Medulla oblongata (tissue), 1 donor: ENCODE data around the gene PDE2A.
"Not testable (repeated sequence)": the region's sequence is repeated elsewhere in the genome, so short reads cannot be mapped to it uniquely, and the experiment has no call there.

Source experiments
- DNase-seq: peaks from one replicate; pipeline ENCODE4 v3.0.0-alpha.2; 2015; ENCODE audit errors: extremely low spot score

The PDE2A gene

GRCh38 chr11:72577271-72577721 lies 96.9 kb downstream of the PDE2A start:
- DNase-seq = no peak

- DNase-seq = no peak
These were observed 97.6 kb downstream of the PDE2A start for GRCh38 chr11:72576661-72577060.

GRCh38 chr11:72576243-72576595 lies 98.0 kb downstream of the PDE2A start:
- DNase-seq = no peak

- DNase-seq = no peak
These were observed 98.5 kb downstream of the PDE2A start for GRCh38 chr11:72575533-72576242.

- no peak for DNase-seq
These were observed 99.4 kb downstream of the PDE2A start for GRCh38 chr11:72574548-72575460.

- DNase-seq = no peak
These were observed 100.3 kb downstream of the PDE2A start for GRCh38 chr11:72573855-72574445.

GRCh38 chr11:72573072-72573854 lies 101.0 kb downstream of the PDE2A start:
- no peak for DNase-seq

GRCh38 chr11:72572540-72572939 lies 101.7 kb downstream of the PDE2A start:
- DNase-seq = not testable (repeated sequence)

GRCh38 chr11:72570893-72571661 lies 103.1 kb downstream of the PDE2A start:
- DNase-seq = no peak

- no peak for DNase-seq
These were observed 104.0 kb downstream of the PDE2A start for GRCh38 chr11:72569966-72570892.

- DNase-seq = no peak
These were observed 105.4 kb downstream of the PDE2A start for GRCh38 chr11:72568861-72569260.

- no peak for DNase-seq
These were observed 111.8 kb downstream of the PDE2A start for GRCh38 chr11:72562431-72562830.

GRCh38 chr11:72561856-72562255 lies 112.4 kb downstream of the PDE2A start:
- no peak for DNase-seq

GRCh38 chr11:72560864-72561263 lies 113.4 kb downstream of the PDE2A start:
- not testable (repeated sequence) for DNase-seq

- DNase-seq = no peak
These were observed 117.8 kb downstream of the PDE2A start for GRCh38 chr11:72556433-72556832.

GRCh38 chr11:72555014-72555522 lies 119.2 kb downstream of the PDE2A start:
- not testable (repeated sequence) for DNase-seq

GRCh38 chr11:72553706-72554105 lies 120.5 kb downstream of the PDE2A start:
- DNase-seq = no peak

- no peak for DNase-seq
These were observed 121.8 kb downstream of the PDE2A start for GRCh38 chr11:72552399-72552910.

- no peak for DNase-seq
These were observed 122.7 kb downstream of the PDE2A start for GRCh38 chr11:72551571-72551970.
